Inflammatory macrophage treated with lipopolysaccharide for 4 hours (primary cell): Measurements from ENCODE around the gene EYS.
"Not testable (repeated sequence)": the region's sequence is repeated elsewhere in the genome, so short reads cannot be mapped to it uniquely, and the experiment has no call there.

Source experiments
- DNase-seq: peaks from one replicate; pipeline ENCODE4 v3.0.0-alpha.2; 2020

Gene EYS

DNA sequence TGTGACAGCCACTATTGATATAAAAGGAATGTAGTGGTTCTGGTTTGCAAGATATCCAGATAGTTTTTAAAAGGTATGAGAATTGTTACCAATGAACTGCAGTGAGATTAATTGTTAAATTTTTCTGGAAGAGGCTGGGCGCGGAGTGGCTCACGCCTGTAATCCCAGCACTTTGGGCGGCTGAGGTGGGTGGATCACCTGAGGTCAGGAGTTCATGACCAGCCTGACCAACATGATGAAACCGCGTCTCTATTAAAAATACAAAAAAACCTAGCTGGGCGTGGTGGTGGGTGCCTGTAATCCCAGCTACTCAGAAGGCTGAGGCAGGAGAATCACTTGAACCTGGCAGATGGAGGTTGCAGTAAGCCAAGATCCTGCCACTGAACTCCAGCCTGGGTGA lies 1906.6 kb downstream of the EYS start:
- DNase-seq, result not testable (repeated sequence)

DNA sequence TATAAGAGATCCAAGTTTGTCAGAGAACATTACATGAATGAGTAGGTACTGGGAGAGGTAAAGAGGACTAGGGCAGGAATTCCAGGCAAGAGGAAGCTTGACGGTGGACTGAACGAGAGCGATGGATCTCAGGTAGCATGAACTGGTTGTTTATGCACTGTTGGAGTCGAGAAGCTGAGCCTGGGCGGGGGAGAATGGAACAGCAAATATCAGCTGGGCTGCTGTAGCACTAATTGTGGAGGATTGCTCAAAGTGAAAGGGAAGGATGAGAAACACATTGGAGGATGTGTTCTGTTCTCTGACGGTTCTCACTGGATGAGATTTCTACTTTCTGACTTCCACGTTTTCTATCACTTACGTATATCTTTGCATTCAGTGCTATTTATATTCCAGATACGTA lies 1907.2 kb downstream of the EYS start:
- no peak for DNase-seq

DNA sequence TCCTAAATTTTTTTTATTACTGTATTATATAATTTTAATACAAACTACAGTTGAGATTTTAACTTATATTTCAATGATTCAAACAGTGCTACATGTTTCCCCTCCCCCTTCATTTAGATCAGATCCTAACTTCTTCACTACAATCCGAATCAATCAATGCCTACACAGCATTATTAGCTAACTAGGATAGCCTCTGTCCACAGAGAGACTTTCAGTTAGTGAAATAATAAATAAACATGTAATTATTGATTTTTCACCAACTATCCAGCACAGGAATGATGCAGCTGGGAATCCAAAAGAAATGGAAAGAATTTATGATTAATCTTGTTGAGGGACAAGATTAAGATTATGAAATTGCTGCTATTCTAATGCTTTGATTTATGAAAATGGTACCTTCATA lies 1907.7 kb downstream of the EYS start:
- DNase-seq, result no peak

DNA sequence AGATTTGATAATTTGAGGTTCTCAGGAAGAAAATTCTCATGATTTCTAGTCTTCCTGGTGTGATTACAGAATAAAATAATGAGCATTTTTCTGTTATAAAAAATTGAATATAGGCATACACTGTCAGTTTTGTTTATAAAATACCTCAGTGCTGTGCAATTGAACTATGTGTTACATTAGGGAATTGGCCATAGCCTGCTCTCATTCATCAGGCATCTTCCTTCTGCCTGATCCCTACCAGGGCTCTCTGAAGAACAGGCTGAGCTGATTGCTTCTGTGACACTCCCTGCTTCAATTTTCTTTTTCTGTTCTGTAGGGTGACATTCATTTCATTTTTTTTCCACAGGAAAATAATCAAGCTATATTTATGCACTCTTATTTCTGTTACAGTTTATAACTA lies 1908.6 kb downstream of the EYS start:
- DNase-seq, result no peak

DNA sequence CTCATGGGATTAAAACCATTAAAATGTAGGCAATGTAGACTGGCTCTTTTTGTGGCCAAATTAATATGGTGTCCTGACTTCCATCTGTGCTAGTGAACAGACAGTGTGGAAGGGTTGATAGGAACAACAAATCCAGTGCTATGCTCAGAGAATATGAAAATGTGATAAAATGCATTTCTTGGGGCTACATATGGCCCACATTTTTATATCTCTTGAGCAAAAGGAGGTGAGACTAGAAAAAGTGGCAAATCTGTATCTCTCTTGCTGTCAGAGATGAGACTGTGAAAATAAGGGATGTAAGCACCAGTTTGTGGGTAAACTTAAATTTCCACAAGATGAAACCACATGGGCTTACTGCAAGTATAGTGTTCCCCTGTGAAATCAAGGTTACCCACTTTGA lies 1909.3 kb downstream of the EYS start:
- no peak for DNase-seq

DNA sequence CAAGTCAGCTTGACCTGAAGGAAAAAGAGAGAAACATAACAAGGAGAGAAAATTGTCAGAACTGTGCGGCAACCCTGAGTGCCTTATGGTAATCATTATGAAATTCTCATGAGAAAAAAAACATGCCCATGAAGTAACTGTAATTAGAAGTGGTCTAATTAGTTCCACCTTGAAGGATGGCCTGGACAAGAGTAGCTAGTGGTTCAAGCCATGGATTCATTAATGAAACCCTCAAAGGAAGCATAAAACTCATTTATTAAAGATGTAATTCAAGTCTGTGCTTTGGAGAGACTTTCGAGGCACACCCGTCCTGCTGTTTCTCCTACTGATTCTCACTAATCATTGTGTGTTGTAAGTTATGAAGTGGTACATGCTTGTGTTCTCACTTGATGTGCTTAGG lies 1911.2 kb downstream of the EYS start:
- DNase-seq, result no peak

DNA sequence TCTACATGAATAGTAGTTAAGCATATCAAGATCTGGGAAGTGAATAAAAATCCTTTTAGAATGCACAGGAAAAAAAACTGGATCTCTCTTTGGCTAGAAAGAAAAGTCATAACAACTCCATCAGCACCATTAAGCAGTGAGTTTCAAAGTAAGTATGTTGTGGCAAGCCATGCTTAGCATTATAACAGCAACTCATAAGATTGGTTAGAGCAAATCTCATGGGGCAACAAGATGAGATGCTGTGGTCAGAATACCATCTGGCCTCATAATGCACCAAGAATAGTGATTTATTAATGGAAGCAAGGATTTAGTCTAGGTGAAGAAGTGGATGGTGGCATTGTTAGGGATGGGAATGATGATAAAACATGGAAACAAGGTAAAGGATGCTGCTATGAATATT lies 1912.0 kb downstream of the EYS start:
- DNase-seq, result no peak

DNA sequence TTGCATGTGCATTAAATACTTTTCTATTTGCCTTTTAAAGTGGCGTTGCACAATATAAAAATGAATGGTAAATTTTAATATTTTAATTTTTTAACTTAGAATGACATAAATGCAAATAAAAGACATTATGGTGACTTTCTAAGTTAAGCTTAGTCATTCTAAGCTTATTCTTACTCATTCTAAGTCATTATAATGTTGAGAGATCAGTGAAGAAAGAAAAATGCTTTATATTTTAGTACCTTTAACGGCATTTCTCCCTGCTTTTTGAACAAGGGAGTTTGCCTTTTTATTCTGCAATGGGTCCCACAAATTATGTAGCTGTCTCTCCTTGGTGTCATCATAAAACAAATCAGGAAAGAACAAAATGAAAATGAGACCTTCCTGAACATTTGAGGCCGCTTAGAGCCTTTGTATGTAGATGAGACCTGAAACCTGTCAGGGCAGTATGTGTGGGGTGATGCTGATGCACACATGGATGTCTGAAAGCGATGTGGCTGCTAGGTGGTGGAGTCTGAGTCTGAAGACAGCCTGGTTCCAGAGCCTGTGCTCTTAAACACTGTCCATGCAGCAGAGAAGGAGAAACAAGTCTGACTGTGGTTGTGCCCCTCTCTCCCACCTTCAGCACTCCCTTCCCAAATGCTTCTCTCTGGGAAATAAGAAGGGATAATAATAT lies 1913.4 kb downstream of the EYS start:
- no peak for DNase-seq

DNA sequence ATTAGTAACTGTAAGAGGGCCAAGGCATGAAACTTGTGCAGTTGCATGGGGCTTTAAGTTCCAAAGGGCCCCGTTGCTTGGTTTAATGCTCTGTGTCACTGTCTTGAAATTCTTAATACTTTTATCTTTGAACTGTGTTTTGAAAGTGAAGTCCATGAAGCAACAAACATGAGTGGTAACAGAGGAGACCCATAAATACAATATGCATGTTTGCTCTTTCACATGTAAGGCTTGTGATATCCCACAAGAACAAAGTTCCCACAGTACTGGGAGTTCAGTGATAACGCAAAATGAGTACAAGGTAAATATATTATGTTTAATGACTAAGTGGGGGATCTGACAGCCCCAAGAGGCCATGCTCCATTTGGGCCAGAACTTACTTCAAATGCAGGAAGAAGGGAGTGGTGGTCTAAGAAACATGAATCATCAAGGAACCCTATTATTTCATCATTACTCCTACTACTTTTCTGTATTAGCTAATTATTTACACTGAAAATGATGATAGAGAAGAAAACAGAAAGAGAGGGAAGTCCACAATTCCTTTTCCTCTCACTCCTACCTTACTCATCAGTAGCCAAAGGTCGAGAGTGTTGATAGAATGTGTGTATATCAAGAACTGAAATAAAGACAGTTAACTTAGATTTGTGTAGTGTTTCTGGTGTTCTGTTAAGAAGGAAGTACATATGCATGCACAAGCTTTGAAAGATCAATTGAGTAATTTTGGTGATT lies 1914.1 kb downstream of the EYS start:
- DNase-seq, result peak; percentile 74

DNA sequence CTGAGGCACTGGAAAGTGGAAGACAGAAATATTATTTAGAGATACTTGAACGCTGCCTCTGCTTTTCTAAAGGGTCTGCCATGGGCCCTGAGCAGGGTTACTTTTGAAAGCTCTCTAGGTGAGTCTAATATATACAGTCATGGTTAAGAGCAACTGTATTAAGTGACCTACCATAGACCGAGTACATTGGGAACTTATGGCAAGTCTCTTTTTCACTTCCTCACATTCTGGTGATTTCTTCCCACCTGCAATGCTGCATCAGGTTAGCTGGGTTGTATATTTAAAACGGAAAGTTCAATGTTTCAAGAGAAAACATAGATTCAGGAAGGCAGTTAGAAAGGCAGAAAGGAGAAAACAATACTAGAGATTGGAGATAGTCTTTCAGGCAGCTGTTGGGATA lies 1916.7 kb downstream of the EYS start:
- DNase-seq, result no peak

DNA sequence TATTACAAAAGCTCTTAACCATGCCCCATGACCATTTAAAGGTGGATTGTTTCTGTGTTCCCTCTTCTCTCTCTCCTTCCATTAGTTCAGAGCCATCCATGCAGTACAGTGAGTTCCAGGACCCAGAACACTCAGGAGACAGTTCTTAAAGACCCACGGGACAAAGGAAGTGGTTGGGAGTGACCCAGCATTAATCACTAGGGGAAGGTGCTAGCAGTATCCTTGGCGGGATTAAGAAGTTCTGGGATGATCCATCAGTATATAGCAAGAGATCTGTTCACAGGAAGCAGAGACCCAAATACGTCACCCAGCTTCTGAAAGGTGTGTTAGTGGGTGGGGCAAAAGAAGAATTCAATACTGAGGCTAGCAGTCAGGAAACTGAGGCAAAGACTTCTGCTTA lies 1917.3 kb downstream of the EYS start:
- DNase-seq, result no peak

DNA sequence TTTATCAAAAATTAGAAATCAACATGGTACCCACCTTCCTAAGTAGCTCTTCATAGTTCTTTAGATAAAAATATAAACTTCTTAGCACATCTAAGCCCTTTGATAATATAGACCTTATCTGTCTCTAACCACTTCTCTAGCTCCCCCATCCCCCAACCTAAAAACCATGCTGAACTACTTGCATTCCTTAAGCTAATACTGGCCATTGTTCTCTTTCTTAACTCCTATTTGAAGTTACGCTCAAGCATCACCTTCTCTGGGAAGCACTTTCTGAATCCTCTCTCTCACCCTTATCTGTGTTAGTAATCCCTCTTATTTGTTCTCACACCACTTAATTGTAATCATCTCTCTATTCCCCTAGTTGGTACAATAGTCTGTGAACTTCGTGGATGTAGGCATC lies 1918.5 kb downstream of the EYS start:
- no peak for DNase-seq

DNA sequence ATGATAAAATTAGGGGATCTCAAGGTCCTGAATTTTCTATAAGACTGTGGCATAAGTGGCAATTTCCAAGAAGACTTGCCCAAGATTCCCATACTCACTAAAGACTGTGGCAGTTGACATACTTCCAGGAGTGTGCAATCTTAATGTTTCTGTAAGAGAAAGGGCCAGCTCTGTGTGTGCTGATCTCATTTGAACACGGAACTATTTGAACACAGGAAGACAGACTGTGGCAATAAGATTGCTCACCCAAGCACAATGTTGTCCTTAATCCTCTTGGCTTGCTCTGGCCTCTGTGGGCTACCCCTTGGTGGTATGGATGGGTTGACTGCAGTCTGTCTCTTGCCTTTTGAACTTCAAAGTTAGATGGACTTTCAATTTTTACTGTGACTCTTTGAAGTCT lies 1920.0 kb downstream of the EYS start:
- peak; percentile 42 for DNase-seq

DNA sequence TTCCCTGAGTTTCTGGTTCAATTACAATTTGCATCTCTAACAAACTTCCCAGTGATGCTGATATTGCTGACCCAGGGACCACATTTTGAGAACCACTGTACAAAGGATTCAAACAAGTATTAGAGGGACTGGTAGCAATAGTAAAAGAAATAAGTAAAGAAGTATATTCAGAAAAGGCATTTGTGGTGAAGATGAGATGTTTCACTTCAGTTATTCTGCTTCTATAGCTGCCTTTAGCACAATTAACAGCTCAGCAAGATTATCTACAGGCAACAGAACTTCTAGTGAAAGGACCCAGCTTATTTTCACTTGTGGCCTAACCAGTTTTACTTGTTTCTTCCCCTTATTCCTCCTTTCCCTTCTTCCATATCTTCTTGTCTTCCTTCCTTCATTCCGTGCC lies 1922.0 kb downstream of the EYS start:
- no peak for DNase-seq

DNA sequence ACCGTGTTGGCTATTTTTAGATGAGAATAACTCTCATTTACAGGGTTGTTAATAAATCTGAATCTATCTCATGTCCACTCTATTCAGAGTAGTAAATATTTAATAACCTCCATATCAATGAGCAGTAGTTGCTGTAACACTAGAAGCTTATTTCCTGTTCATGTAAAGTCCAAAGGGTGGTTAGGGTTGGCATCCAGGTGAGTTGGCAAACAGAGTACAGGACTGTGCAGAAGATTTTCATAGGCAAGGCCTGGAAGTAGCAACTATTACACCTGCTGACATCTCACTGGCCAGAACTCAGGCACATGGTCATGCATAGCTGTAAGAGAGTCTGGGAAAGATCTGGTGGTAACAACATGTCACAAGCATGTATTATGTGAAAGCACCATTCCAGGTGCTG lies 1923.9 kb downstream of the EYS start:
- no peak for DNase-seq

DNA sequence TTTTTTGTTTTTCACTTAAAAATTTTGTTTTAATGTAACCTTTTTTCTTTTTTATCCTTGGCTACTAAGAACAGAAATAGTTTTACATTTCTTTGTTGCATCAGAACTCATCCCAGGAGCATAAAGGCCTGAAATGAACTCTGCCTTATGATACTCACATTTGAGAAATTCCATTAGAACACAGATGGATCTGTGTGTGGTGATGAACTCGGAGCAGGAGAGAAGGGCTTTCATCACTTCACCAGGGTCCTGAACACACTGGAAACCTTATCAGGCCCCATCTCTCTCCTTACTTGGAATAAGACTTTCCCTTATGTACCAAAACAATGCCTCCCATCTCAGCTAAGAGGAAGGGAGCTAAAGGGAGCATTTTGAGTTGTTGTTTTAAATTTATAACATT lies 1932.1 kb downstream of the EYS start:
- DNase-seq, result no peak

DNA sequence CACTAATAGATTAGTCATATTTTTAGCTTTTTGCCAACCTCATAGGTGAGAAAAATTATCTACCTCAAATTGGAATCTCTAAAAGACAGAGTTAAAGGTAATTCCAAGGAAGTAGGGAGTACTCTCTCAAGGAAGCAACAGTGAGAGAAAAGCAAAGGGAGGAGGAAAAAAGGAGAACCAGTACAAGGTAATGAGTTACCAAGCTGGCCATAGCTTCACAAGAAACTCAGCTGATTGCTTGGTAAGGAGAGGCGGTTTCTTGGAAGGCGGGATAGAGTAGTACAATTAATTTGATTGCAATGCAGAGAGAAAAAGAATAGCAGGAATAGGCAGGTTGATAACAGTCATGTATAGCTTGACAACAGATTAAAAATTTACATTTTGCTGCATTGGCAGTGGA lies 1933.8 kb downstream of the EYS start:
- DNase-seq, result no peak

DNA sequence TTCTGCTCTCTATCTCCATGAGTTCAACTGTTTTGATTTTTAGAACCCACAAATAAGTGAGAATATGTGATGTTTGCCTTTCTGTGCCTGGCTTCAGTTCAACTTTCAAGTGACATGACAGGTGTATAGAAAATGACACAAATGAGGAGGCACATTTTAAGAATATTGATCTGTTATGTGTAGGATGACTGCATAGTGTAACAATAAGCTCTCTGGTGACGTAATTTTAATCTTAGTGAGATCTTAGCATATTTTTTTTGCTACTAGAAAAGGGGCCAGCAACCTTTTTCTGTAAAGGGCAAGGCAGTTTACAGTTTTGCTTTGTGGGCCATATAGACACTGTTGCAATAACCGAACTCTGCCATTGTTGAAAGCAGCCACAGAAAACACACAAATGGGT lies 1941.2 kb downstream of the EYS start:
- no peak for DNase-seq

DNA sequence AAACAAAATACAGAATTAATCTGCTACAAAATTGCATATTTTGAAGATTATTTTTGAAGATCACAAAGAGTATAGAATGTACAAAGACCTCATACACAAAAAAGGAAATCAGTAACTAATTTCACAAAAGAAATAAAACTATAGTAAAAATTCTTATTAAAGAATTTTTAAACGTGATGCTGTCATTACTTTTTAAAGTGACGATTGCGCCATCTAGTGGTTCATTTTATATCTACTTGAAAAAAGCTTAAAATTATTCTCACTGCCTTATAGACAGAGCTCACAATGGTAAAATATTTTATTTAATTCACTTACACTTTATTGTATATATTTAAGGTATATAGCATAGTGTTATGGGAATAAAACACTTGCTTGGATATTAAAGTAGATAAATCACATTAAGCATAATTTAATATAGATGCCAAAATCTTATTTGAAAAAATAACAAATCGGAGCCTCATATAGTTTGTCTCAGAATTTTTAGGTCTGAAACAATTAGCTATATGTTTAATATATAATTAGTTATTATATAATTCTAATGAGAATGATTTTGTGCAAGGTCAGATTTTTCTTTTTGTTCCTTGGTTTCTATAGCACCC lies 1942.6 kb downstream of the EYS start:
- peak; percentile 58 for DNase-seq

DNA sequence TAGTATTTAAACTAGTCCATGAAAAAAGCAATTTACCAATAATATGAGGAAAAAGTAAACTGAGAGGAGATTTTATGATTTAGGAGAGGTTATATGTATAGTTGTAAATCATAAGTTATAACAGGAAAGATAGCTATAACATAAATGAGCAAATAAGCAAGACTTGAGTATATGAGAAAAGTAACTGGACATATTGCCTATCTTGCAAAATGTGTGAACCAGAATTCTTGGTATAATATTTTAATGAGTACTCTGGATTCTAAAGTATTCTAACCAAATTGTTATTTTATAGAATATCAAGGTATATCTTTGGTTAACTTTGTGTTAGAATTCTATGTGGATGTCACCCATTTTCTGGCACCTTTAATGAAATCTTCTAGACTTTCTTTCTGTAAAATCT lies 1946.8 kb downstream of the EYS start:
- DNase-seq, result no peak

DNA sequence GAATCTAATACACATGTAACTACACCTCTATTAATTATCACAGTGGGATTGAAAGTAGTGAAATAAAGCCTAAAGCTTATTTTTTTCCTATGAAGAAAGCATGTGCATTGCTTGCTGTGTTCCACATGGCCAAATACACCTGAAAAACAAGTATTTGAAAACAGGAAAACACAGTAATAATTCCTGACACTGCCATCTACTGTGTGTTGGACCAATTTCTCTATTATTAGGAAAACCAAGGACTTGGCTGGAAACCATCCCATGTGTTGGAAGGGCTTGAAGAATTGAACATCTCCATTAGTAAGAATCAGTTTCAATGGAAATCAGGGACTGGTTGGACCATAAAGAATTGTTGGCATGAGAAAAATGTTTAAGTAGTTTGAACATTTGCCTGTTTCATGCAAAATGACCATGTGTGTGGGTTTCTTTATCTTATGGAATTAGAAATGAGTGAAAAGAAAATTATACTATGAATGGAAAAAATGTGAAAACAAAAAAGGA lies 1947.4 kb downstream of the EYS start:
- no peak for DNase-seq

DNA sequence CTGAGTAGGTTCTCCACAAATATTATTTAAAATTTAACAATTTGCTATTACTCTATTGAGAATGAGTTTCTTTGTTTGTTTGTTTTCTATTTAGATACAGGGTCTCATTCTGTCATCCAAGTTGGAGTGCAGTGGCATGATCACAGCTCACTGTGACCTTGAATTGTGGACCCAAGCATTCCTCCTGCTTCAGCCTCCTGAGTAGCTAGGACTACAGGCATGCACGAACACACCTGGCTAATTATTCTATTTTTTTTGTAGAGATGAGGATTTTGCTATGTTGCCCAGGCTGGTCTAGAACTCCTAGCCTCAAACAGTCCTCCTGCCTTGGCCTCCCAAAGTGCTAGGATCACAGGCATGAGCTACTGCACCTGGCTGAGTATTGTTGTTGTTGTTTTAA lies 1949.2 kb downstream of the EYS start:
- no peak for DNase-seq

DNA sequence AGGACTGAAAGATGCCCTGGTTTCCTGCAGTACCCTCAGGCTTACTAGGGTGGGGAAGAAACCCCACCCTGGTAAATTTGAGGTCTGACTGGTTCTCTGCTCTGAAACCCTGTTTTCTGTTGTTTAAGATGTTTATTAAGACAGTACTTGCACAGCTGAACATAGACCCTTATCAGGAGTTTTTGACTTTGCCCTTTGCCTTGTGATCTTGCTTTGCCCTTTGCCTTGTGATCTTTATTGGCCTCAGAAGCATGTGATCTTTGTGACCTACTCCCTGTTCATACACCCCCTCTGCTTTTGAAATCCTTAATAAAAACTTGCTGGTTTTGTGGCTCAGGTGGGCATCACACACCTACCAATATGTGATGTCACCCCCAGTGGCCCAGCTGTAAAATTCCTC lies 1949.8 kb downstream of the EYS start:
- not testable (repeated sequence) for DNase-seq

DNA sequence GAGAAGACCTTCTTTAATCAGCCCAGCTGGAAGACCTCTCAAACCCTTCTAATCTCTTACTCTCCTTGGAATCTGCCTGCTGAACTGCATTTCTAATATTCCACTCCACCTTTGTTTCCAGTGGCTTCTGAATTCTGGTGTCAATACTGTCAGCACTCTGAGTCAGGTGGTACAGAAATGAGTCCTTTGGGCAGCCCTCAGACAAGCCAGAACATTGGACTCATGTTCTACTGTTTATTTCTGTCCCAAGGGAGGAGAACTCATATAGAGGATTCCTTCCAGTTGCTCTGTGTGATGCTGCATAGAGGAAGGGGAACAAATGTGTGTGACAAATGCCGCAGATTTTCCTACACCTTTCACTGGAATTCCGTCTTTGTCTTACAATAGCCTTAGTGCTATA lies 1956.6 kb downstream of the EYS start:
- DNase-seq, result no peak
